HG03066 (cell line): Measurements from ENCODE around the gene HDAC4.

ENCODE experiments used
- ATAC-seq: cut with Tn5 transposase; IDR thresholded peaks from one replicate; pipeline ENCODE4 v1.9.1; 2021; ENCODE audit warnings: low read depth; ENCODE audit not compliant: unreplicated experiment

HDAC4 gene

GRCh38 chr2:239399433-239399920, 1.3 kb downstream of the HDAC4 start:
- ATAC-seq: no peak

DNA sequence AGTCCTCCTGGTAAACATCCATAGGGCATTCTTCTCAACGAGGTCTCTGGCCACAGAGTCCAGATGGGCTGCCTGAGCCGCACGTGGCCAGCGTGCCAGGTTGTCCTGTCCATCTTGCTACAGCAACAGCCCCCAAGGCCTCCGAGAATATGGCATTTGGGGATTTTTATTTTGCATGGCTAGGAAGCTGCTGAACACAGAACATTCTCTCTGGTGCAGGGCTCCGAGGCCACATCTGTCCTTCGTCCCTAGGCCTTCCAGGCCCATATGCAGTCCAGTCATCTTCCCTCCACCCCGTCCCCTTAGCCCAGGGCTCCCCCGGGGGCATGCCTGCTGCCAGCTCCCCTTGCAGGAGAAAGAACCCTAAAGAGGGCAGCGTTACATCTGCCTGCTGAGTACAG, 2.3 kb downstream of the HDAC4 start:
- no peak for ATAC-seq

DNA sequence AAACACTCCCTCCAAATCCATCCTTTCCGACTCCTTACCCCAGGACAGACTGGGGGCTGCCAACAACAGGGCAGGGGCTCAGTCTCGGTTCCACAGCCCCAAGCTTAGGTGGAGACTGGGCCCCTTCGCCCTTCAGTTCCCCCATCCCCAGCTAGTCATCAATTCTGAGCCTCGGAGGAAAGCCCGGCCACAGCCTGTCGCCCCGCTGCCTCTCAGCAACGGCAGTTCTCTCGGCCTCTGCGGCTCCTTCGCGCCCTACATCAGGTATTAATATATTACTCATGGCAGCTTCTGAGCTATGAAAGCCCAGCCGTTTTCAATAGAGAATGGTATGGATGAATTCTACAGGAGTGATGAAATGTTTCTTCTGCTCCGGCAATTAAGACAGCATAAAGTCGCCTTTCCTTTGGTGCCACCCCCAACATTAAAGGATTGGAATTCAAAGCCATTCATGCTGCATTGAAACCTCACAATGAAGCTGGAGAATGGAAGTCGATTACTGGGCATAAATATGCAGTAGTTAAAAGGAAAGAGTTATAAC, 2.8 kb downstream of the HDAC4 start:
- no peak for ATAC-seq

DNA sequence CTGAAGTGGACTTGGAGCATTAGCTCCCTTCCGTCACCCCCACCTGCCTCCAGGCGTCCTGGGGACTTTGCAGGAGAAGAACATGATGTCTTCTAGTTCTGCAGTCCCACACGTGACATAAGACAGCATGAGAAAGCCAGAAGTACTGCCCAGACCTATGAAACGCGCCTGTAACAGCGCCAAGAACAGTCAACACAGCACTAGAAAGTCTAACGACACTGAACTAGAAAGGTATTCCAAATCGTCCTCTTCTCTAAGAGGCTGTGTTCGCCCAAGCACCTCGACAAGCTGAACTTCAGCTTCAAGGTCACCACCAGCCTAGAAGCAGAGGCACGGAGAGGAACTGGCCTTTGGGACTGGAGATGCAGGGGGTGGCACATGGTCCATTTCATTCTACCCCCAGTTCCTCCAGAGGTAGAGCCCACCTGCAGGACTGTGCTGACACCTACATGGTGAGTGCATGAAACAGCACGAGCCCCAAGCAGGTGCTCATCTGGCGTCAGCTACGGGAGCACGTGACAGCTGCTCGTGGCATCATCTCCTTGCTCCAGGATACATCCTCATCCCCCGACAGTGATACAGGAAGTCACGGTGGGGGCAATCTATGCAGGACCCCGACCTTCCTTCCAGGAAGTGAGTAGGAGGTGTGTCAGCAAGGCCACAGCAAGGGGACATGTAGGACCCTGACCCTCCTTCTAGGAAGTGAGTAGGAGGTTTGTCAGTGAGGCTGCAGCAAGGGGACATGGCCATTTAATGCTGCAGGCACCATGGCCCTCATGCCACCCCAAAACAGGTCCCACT, 3.7 kb downstream of the HDAC4 start:
- ATAC-seq: no peak

DNA sequence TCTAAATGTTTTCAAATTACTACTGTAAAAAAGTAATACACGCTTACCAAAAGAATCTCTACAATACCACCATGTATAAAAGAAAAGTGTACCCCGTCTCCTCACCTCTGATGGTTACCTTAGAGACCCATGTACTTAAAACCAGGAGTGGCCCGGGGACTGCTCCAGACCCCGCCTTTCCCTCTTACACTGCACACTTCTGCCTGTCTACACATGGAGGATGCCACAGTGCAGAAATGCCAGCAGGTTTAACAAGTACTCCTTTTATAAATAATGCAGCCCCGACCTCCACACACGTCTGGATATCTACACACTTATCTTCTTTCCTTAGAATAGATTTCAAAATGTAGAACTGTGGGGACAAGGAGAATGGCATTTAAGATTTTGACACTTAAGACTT, 5.3 kb downstream of the HDAC4 start:
- no peak for ATAC-seq

- no peak for ATAC-seq
Measured at GRCh38 chr2:239394978-239395377, 5.8 kb downstream of the HDAC4 start.

DNA sequence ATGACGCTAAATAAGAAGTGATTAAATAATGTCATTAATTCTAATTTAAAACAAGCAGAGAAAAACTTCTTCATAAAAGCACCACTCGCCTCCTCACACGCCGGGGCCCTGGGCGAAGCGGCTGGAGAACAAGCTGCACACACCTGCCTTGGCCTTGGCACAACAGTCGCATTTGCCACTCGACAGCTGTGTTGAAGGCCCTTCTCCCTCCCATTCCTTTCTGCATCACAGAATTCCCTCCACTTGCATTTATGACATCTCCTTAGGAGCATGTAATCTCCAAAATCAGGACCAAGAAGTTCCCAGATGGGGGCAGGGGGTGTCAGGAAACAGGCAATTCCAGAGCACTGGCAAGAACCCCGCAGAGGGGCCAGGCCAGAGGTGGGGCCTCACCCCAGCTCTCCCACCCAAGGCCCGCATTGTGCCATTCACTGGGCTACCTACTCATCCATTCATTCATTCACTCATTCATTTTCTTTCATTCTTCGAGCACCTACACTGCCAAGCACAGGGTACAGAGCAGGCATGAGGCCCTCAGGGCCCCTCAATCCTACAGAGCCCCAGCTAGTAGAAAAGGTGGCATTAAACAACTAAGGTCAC, 6.4 kb downstream of the HDAC4 start:
- ATAC-seq: no peak

GRCh38 chr2:239393941-239394340, 6.9 kb downstream of the HDAC4 start:
- no peak for ATAC-seq

GRCh38 chr2:239393388-239393940, 7.4 kb downstream of the HDAC4 start:
- no peak for ATAC-seq

- no peak for ATAC-seq
Measured at GRCh38 chr2:239392688-239393387, 8.0 kb downstream of the HDAC4 start.

DNA sequence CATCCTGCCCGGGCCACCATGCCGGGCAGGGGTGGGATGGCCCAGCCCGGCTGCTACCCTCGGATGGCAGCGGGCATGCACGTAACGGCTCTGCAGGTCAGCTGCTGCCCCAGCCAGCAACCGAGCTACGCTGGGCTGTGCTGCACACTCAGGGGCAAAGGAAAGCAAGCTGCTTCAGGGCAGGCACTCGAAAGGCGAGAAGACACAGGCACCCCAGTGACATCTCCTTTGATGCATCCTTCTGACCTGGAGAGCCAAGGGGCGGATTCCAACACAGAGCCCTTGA, 8.8 kb downstream of the HDAC4 start:
- no peak for ATAC-seq

GRCh38 chr2:239391286-239392071, 9.3 kb downstream of the HDAC4 start:
- no peak for ATAC-seq

- ATAC-seq: no peak
Measured at GRCh38 chr2:239390546-239391285, 10.1 kb downstream of the HDAC4 start.

- ATAC-seq: no peak
Measured at GRCh38 chr2:239389414-239390329, 11.1 kb downstream of the HDAC4 start.

GRCh38 chr2:239388236-239389151, 12.3 kb downstream of the HDAC4 start:
- ATAC-seq: no peak

GRCh38 chr2:239387811-239388210, 13.0 kb downstream of the HDAC4 start:
- ATAC-seq: no peak

DNA sequence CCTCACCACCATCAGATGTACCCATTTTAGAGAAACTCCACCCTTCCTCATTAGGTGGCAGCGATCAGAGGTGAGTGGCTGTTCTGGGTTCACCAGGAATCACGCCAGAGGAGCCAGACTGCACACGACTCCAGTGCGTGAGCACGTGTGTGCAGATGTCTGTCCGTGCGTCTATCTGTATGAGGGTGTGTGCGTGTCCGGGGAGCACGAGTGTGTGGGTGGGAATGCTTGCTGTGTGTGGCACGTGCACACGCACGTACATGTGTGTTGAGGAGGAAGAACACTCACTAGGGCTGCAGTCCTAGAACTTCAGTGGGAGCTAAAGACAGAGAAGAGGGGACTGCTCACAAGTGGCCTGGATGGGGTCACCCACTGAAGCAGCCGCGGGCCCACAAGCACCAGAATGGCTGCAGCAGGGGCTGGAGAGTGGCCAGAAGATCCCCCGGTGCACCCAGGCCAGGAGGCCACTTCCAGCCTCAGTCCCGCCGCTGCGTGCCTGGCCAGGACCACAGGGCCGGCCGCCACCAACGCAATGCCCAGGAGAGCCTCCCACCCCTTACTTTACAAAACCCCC, 13.9 kb downstream of the HDAC4 start:
- ATAC-seq: no peak
